OCI-LY7 (cell line): ENCODE results near the gene FAM221B. TPM values are rescaled to one million over a fixed set of nuclear protein-coding genes. Genes with fewer than 3 reads are reported as not detected.

ENCODE experiments used
- BruUV-seq: library from RNA; stranded (reverse); fragments of 400-500 nt; replicated peaks from 2 replicates; lab custom pipeline; 2021; lab: Mats Ljungman, UMichigan
- CTCF ChIA-PET: fragments of 300-600 bp; sonication (Branson Sonifier 250); formaldehyde crosslinking; loops from one replicate; lab custom pipeline; 2022; ENCODE audit warnings: antibody characterized with exemption; ENCODE audit not compliant: unreplicated experiment; lab: Charles Lee
- POLR2A ChIA-PET: fragments of 300-600 bp; sonication (Branson Sonifier 250); formaldehyde crosslinking; loops from one replicate; lab custom pipeline; 2022; ENCODE audit warnings: antibody characterized with exemption; lab: Charles Lee
- DNase-seq: peaks from one replicate; pipeline ENCODE4 v3.0.0-alpha.2; 2015; ENCODE audit warnings: low spot score
- H2AFZ ChIP-seq: fragments of 200-600 bp; sonication (generic), shearing (Covaris generic); 2 replicates; pipeline ENCODE4 v1.6.1; 2014; ENCODE audit warnings: mild to moderate bottlenecking, antibody characterized with exemption, low read length, moderate library complexity
- H3K27ac ChIP-seq: fragments of 200-600 bp; sonication (generic); 2 replicates; pipeline ENCODE4 v1.5.1; 2014; ENCODE audit warnings: mixed run types, low read depth, mild to moderate bottlenecking, moderate library complexity, low read length, inconsistent platforms; ENCODE audit not compliant: poor library complexity, severe bottlenecking
- H3K36me3 ChIP-seq: fragments of 200-600 bp; sonication (generic); 2 replicates; pipeline ENCODE4 v1.6.1; 2014; ENCODE audit warnings: mild to moderate bottlenecking, antibody characterized with exemption, low read length, moderate library complexity, mixed read lengths; ENCODE audit not compliant: insufficient read depth
- H3K4me1 ChIP-seq: fragments of 200-600 bp; sonication (generic); 2 replicates; pipeline ENCODE4 v1.5.1; 2014; ENCODE audit warnings: mild to moderate bottlenecking, low read length; ENCODE audit not compliant: insufficient read depth, poor library complexity, severe bottlenecking
- H3K4me2 ChIP-seq: fragments of 200-600 bp; sonication (generic); 2 replicates; pipeline ENCODE4 v1.6.1; 2014; ENCODE audit warnings: mild to moderate bottlenecking, low read length
- H3K4me3 ChIP-seq: fragments of 200-600 bp; sonication (generic); 2 replicates; pipeline ENCODE4 v1.5.1; 2014; ENCODE audit warnings: mild to moderate bottlenecking, low read depth, low read length; ENCODE audit not compliant: poor library complexity, severe bottlenecking
- H3K79me2 ChIP-seq: fragments of 200-600 bp; sonication (generic); 2 replicates; pipeline ENCODE4 v1.6.1; 2016; ENCODE audit warnings: low read depth, mild to moderate bottlenecking, low read length, moderate library complexity, mixed read lengths; ENCODE audit not compliant: insufficient read depth
- H3K9me2 ChIP-seq: fragments of 200-600 bp; sonication (generic); 2 replicates; pipeline ENCODE4 v1.6.1; 2016; ENCODE audit warnings: mild to moderate bottlenecking, low read length, mixed read lengths; ENCODE audit not compliant: insufficient read depth
- H3K9me3 ChIP-seq: fragments of 200-600 bp; sonication (generic); 2 replicates; pipeline ENCODE4 v1.6.1; 2014; ENCODE audit warnings: mild to moderate bottlenecking, mixed run types, low read length, mixed read lengths
- H4K20me1 ChIP-seq: fragments of 200-600 bp; sonication (generic); 2 replicates; pipeline ENCODE4 v1.6.1; 2014; ENCODE audit warnings: mild to moderate bottlenecking, antibody characterized with exemption, low read length, moderate library complexity, mixed read lengths; ENCODE audit not compliant: insufficient read depth
- EZH2phosphoT487 ChIP-seq: fragments of 200-600 bp; sonication (generic); IDR thresholded peaks from 2 replicates; pipeline ENCODE4 v1.6.1; 2018; ENCODE audit warnings: low read depth, borderline replicate concordance, mild to moderate bottlenecking, mixed run types, antibody characterized with exemption, low read length, moderate library complexity, mixed read lengths
- intact Hi-C: fragments of 100-400 bp; cut with micrococcal nuclease; formaldehyde crosslinking; loops from one replicate; pipeline ENCODE4 v1.10.0; 2022; ENCODE audit not compliant: unreplicated experiment
- total RNA-seq, 2 experiments: library from RNA; depleted of rRNA in 1 of 2; stranded (reverse); fragments of >200 nt in 1 of 2; shearing (Covaris generic) in 1 of 2; gene quantifications; 2 replicates each; pipeline ENCODE4 v1.2.3, GENCODE V29; 2014 to 2022
- TF ChIP-seq, protein P1 (sequence below): fragments of 200-600 bp; sonication (generic); conservative IDR thresholded peaks from 2 replicates; pipeline ENCODE4 v1.5.1; 2014; ENCODE audit warnings: mild to moderate bottlenecking, antibody characterized with exemption, low read length, moderate library complexity, mixed read lengths

FAM221B gene
- total RNA-seq, 2 experiments from 2014 or later = not detected

DNA sequence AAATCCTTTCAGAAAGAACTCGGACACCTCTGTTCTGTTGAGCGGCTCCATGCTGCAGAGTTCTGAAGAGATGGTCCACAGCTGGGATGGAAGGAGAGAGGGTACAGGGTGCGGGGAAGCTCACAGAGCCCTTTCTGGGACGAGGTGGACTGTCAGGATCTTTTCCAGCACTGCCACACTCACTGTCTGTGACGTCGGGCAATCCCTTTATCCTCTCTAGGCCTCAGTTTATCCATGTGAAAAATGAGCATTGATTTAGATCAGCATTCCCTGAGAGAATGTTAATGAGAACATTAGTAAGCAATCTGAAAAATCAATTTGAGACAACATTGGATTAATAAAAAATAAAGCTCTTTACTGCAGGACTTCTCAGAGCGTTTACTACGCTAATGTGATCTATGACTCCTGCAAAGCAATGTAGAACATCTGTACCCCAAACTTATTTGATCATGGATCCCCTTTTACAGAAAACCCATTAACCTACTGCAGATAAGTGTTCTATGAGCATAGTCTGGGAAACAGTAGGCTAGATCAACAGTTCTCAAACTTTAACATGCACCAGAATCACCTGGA lies 41.9 kb upstream of the FAM221B start, which contains the start of gene OR13J1:
Gene OR13J1, minus strand, starts transcription at position 51 of the 573 bp plus-strand sequence. Its CDS starts 0 bp downstream, at position 51.
- H3K36me3 ChIP-seq = no peaks in the 10 kb centered on the region
- intact Hi-C loops = no loop called here
- ChIA-PET POLR2A (no interaction called here), CTCF (no interaction called here)
- no peaks in the 10 kb centered on the region for H3K79me2 ChIP-seq
- DNase-seq = no peak
- H2AFZ ChIP-seq = no peak within 1 kb of the TSS
- H3K9me2 ChIP-seq = no peaks in the 10 kb centered on the region
- no peaks in the 10 kb centered on the region for H3K9me3 ChIP-seq
- H3K27ac ChIP-seq = no peak within 1 kb of the TSS
- no peaks in the 10 kb centered on the region for H3K4me1 ChIP-seq
- no peaks in the 10 kb centered on the region for H4K20me1 ChIP-seq
- H3K4me3 ChIP-seq = no peak within 1 kb of the TSS
- no peak within 1 kb of the TSS for H3K4me2 ChIP-seq
- no peak for TF ChIP-seq EZH2phosphoT487
- TF ChIP-seq, protein P1, sequence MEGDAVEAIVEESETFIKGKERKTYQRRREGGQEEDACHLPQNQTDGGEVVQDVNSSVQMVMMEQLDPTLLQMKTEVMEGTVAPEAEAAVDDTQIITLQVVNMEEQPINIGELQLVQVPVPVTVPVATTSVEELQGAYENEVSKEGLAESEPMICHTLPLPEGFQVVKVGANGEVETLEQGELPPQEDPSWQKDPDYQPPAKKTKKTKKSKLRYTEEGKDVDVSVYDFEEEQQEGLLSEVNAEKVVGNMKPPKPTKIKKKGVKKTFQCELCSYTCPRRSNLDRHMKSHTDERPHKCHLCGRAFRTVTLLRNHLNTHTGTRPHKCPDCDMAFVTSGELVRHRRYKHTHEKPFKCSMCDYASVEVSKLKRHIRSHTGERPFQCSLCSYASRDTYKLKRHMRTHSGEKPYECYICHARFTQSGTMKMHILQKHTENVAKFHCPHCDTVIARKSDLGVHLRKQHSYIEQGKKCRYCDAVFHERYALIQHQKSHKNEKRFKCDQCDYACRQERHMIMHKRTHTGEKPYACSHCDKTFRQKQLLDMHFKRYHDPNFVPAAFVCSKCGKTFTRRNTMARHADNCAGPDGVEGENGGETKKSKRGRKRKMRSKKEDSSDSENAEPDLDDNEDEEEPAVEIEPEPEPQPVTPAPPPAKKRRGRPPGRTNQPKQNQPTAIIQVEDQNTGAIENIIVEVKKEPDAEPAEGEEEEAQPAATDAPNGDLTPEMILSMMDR = no peak
- no TSS peak for BruUV-seq

DNA sequence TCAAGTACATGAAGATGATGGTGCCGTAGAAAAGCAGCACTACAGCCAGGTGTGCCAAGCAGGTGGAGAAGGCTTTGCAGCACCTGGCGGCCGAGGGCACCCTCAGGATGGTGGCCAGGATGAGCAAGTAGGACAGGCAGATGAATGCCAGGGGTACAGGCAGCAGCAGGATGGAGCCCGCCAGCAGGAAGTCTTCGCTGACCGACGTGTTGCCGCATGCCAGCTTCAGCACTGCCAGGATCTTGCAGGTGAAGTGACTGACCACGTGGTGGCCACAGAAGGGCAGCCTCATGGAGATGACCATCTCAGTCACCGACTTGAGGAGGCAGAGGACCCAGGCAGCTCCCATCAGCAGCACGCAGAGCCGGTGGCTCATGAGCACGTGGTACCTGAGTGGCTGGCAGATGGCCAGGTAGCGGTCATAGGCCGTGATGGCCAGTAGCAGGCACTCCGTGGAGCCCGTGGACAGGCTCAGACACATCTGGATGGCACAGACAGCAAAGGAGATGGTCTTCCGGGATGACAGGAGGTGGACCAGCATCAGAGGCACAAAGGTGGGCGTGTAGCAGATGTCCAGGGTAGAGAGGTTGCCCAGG lies 41.2 kb upstream of the FAM221B start:
- H3K36me3 ChIP-seq = no peaks in the 10 kb centered on the region
- intact Hi-C loops = no loop called here
- no peaks in the 10 kb centered on the region for H4K20me1 ChIP-seq
- no peak overlapping the region for H3K4me2 ChIP-seq
- H2AFZ ChIP-seq = no peak overlapping the region
- H3K27ac ChIP-seq = no peak overlapping the region
- H3K9me3 ChIP-seq = no peaks in the 10 kb centered on the region
- no peaks in the 10 kb centered on the region for H3K9me2 ChIP-seq
- no TSS peak for BruUV-seq
- TF ChIP-seq, protein P1 = no peak
- no peak for TF ChIP-seq EZH2phosphoT487
- ChIA-PET POLR2A (no interaction called here), CTCF (no interaction called here)
- H3K79me2 ChIP-seq = no peaks in the 10 kb centered on the region
- H3K4me1 ChIP-seq = no peaks in the 10 kb centered on the region
- no peak for DNase-seq
- no peak overlapping the region for H3K4me3 ChIP-seq

DNA sequence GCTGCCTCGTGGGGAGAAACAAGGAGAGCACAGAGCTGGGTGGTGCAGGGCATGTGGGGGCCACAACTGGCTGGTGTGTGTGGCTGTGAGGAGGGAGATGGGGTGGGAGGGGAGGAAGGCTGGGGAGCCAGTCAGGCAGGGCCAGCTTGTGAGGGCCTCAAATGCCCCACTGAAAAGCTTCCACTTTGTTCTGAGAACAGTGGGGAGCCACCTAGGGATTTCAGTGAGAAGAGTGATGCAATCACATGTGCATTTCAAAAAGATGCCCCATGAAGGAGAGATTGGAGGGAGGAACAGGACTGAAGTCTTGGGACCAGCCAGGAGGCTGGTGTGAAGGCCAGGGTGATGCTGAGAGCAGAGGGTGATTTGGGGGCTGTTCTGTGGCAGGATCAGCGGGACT lies 40.4 kb upstream of the FAM221B start:
- CTCF ChIA-PET = interaction anchor here (0.5 kb wide), 1 partner anchor 250 kb away, joined by 5 read pairs; no protein-coding TSS in a partner anchor
- Histone ChIP-seq H3K9me3 (no peaks in the 10 kb centered on the region), H4K20me1 (no peaks in the 10 kb centered on the region), H3K27ac (no peak overlapping the region), H2AFZ (no peak overlapping the region), H3K36me3 (no peaks in the 10 kb centered on the region), H3K4me1 (no peaks in the 10 kb centered on the region), H3K79me2 (no peaks in the 10 kb centered on the region), H3K4me3 (no peak overlapping the region), H3K9me2 (no peaks in the 10 kb centered on the region), H3K4me2 (no peak overlapping the region)
- no peak for DNase-seq
- TF ChIP-seq EZH2phosphoT487 = no peak
- TF ChIP-seq, protein P1 = no peak
- no TSS peak for BruUV-seq
- POLR2A ChIA-PET = no interaction called here
- intact Hi-C loops = no loop called here
